Gastroesophageal sphincter (tissue), 3 donors: ENCODE data around the gene ANAPC4.

ENCODE experiments used
- CTCF ChIP-seq, 4 experiments: fragments of 200-600 bp in 2 of 4; fragments of 450-650 bp in 2 of 4; sonication (generic) in 1 of 4; IDR thresholded peaks; one replicate each; pipeline ENCODE4 v1.5.1; 2017 to 2019; ENCODE audit warnings: antibody characterized with exemption in 4 of 4, mild to moderate bottlenecking in 2 of 4, moderate library complexity in 2 of 4
- EP300 ChIP-seq: sonication (generic); formaldehyde crosslinking; IDR thresholded peaks from one replicate; pipeline ENCODE4 v1.6.1; 2017; ENCODE audit warnings: antibody characterized with exemption, mild to moderate bottlenecking
- POLR2AphosphoS5 ChIP-seq: sonication (generic); formaldehyde crosslinking; IDR thresholded peaks from one replicate; pipeline ENCODE4 v1.6.1; 2017; ENCODE audit warnings: antibody characterized with exemption

DNA sequence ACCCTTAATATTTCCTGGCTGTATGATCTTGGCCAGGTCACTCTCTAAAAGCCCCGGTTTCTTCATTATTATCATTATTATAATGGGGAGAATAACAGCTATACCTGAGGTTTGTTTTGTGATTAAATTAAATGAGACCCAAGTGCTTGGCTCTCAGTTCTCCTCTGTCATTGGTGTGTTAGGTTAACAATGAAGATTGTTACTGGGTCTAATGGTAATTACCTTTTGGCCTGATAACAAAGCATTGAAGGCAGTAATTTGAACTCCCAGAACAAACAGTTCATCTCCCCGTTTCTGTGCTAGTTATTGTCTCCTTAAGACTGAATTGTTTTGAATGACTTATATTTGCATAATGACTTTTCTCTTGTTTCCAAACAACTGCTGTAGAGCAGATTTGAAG, 6.8 kb upstream of the ANAPC4 start:
- TF ChIP-seq CTCF (IDR thresholded peaks at IDR 0.05) (no peak), EP300 (no peak), POLR2AphosphoS5 (no peak)
